ENCODE measurements around the gene UGT1A1.

UGT1A1 gene

GRCh38 chr2:233807966-233808935 lies 48.2 kb downstream of the UGT1A1 start:
- Histone ChIP-seq H3K4me2 (ENCODE audit: low read length) (no peak overlapping the region), H3K27ac (ENCODE audit: low read depth, low read length) (no peak overlapping the region), H3K9me3 (ENCODE audit: control insufficient read depth, insufficient read depth, low read length) (no peaks in the 10 kb centered on the region), H3K27me3 (ENCODE audit: control insufficient read depth, low read length) (peaks cover 10% of the 10 kb centered on the region), H3K4me3 (ENCODE audit: low read length) (no peak overlapping the region), H3K79me2 (ENCODE audit: control insufficient read depth, low read length) (no peaks in the 10 kb centered on the region), H4K20me1 (ENCODE audit: control insufficient read depth, insufficient read depth, low read depth, low read length) (no peaks in the 10 kb centered on the region), H3F3A (ENCODE audit: control insufficient read depth, insufficient read depth) (no peaks in the 10 kb centered on the region), H3K36me3 (ENCODE audit: control insufficient read depth, low read length) (no peaks in the 10 kb centered on the region), H3K9me2 (replicated peaks; ENCODE audit: control insufficient read depth, low read length) (no peaks in the 10 kb centered on the region), H3K4me1 (ENCODE audit: control insufficient read depth, low read length) (no peaks in the 10 kb centered on the region)
- TF ChIP-seq, protein P1, sequence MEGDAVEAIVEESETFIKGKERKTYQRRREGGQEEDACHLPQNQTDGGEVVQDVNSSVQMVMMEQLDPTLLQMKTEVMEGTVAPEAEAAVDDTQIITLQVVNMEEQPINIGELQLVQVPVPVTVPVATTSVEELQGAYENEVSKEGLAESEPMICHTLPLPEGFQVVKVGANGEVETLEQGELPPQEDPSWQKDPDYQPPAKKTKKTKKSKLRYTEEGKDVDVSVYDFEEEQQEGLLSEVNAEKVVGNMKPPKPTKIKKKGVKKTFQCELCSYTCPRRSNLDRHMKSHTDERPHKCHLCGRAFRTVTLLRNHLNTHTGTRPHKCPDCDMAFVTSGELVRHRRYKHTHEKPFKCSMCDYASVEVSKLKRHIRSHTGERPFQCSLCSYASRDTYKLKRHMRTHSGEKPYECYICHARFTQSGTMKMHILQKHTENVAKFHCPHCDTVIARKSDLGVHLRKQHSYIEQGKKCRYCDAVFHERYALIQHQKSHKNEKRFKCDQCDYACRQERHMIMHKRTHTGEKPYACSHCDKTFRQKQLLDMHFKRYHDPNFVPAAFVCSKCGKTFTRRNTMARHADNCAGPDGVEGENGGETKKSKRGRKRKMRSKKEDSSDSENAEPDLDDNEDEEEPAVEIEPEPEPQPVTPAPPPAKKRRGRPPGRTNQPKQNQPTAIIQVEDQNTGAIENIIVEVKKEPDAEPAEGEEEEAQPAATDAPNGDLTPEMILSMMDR (IDR thresholded peaks at IDR 0.05; ENCODE audit: low read depth, low read length, poor library complexity, severe bottlenecking), result no peak
- TF ChIP-seq EZH2phosphoT487 (IDR thresholded peaks at IDR 0.05; ENCODE audit: borderline replicate concordance, low read length), result no peak

DNA sequence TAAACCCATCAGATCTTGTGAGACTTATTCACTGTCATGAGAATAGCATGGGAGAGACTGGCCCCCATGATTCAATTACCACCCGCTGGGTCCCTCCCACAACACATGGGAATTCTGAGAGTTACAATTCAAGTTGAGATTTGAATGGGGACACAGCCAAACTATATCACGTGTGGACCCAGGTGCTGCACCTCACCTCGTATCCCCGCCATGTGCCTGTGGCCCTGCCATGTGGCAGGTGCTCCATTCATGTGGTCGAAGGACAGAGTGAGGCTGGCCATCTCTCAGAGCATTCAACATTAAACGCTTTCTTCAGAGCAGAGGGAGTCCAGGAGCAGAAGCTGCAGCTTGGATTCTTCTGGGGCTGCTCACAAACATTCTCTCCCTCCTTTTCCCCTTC lies 50.3 kb downstream of the UGT1A1 start:
- H3K4me2 ChIP-seq (ENCODE audit: low read length), result no peak overlapping the region
- TF ChIP-seq, protein P1 (IDR thresholded peaks at IDR 0.05; ENCODE audit: low read depth, low read length, poor library complexity, severe bottlenecking), result no peak
- TF ChIP-seq EZH2phosphoT487 (IDR thresholded peaks at IDR 0.05; ENCODE audit: borderline replicate concordance, low read length), result no peak
- no peaks in the 10 kb centered on the region for H3K79me2 ChIP-seq (ENCODE audit: control insufficient read depth, low read length)
- no peaks in the 10 kb centered on the region for H4K20me1 ChIP-seq (ENCODE audit: control insufficient read depth, insufficient read depth, low read depth, low read length)
- peaks cover 10% of the 10 kb centered on the region for H3K27me3 ChIP-seq (ENCODE audit: control insufficient read depth, low read length)
- no peaks in the 10 kb centered on the region for H3K9me2 ChIP-seq (replicated peaks; ENCODE audit: control insufficient read depth, low read length)
- H3K27ac ChIP-seq (ENCODE audit: low read depth, low read length), result no peak overlapping the region
- no peaks in the 10 kb centered on the region for H3K36me3 ChIP-seq (ENCODE audit: control insufficient read depth, low read length)
- no peak overlapping the region for H3K4me3 ChIP-seq (ENCODE audit: low read length)
- H3K4me1 ChIP-seq (ENCODE audit: control insufficient read depth, low read length), result no peaks in the 10 kb centered on the region
- H3K9me3 ChIP-seq (ENCODE audit: control insufficient read depth, insufficient read depth, low read length), result peaks cover 5% of the 10 kb centered on the region; the same call in 1 of the 2 replicates
- H3F3A ChIP-seq (ENCODE audit: control insufficient read depth, insufficient read depth), result no peaks in the 10 kb centered on the region

GRCh38 chr2:233811087-233811486 lies 51.0 kb downstream of the UGT1A1 start:
- H4K20me1 ChIP-seq (ENCODE audit: control insufficient read depth, insufficient read depth, low read depth, low read length), result no peaks in the 10 kb centered on the region
- H3K9me2 ChIP-seq (replicated peaks; ENCODE audit: control insufficient read depth, low read length), result no peaks in the 10 kb centered on the region
- H3K4me2 ChIP-seq (ENCODE audit: low read length), result no peak overlapping the region

More at GRCh38 chr2:233811087-233811486, 51.0 kb downstream of the UGT1A1 start:
- H3F3A ChIP-seq (ENCODE audit: control insufficient read depth, insufficient read depth), result no peaks in the 10 kb centered on the region
- no peaks in the 10 kb centered on the region for H3K79me2 ChIP-seq (ENCODE audit: control insufficient read depth, low read length)
- peaks cover 10% of the 10 kb centered on the region for H3K27me3 ChIP-seq (ENCODE audit: control insufficient read depth, low read length)
- H3K9me3 ChIP-seq (ENCODE audit: control insufficient read depth, insufficient read depth, low read length), result peaks cover 5% of the 10 kb centered on the region; the same call in 1 of the 2 replicates
- H3K4me1 ChIP-seq (ENCODE audit: control insufficient read depth, low read length), result no peaks in the 10 kb centered on the region
- H3K4me3 ChIP-seq (ENCODE audit: low read length), result no peak overlapping the region
- no peaks in the 10 kb centered on the region for H3K36me3 ChIP-seq (ENCODE audit: control insufficient read depth, low read length)
- TF ChIP-seq, protein P1 (IDR thresholded peaks at IDR 0.05; ENCODE audit: low read depth, low read length, poor library complexity, severe bottlenecking), result no peak
- TF ChIP-seq EZH2phosphoT487 (IDR thresholded peaks at IDR 0.05; ENCODE audit: borderline replicate concordance, low read length), result no peak
- no peak overlapping the region for H3K27ac ChIP-seq (ENCODE audit: low read depth, low read length)

Measured in DOHH2 (cell line).